HUDEP-2 (cell line): ENCODE results near the gene SLC24A3.

Experiments
- DNase-seq, 76 experiments: peaks; one replicate each; lab custom pipeline; 2025; ENCODE audit not compliant: unreplicated experiment in 76 of 76; lab: John Stamatoyannopoulos, UW

The SLC24A3 gene

DNA sequence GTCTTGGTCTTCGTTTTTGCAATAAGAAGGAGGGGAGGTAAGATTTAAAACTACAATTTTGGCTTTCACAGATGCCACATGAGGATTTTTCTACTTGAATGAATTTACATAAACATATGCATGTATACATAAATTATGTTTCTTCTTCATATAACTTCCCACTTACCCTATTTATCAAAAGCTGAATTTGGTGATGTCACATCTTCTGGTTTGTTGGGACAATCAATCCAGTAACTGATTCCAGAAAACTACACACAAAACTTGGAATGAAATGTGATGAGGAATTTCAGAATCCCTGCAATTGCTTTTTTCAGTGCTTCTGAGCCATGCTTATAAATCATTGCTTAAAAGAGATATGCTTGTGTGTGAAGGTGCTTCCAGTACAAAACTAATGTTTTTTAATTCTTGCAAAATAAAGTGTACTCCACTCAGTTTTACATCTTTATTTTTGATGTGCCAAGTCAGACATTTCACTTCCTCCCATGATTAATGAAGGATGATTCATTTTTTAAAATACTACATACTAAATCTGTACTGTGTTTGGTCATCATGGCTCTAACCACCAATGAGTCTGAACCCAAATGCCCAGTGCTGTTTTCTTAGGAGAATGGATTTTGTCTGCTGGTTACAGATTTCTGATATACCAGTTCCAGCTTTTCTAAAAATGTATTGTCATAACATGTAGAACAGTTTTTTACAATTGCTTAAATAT, 513.5 kb downstream of the SLC24A3 start:
- no peak for DNase-seq

DNA sequence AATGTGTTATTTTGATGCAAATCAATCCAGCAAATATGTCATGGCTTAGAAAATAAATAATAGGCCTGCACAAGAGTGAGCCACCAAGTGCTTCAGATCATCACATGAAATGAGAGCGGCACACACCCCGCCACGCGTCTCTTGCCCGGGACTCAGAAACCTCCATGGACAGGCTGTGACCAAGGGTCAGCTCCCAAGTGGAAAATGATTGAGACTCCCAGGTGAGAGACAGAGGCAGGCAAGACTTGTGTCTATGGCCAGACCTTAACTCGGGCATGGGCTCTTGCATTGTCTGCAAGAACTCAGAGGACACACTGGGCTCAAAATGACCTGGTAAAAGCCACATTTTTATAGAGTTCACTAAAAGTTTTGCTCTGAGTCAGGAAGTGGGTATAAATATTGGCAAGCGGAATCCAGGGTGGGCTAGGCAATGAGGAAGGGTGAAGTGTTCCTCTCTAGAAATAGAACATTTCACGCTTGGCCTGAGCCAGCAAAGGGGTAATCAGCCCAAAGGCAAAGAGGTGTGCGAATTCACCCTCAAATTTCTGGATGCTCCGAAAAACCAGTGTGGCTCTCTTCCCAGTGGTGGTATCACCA, 514.9 kb downstream of the SLC24A3 start:
- no peak for DNase-seq

- no peak for DNase-seq
Measured at GRCh38 chr20:19729672-19730071, 517.2 kb downstream of the SLC24A3 start.

- no peak for DNase-seq
Measured at GRCh38 chr20:19730706-19731105, 518.3 kb downstream of the SLC24A3 start.

GRCh38 chr20:19734811-19735210, 522.4 kb downstream of the SLC24A3 start:
- no peak for DNase-seq

DNA sequence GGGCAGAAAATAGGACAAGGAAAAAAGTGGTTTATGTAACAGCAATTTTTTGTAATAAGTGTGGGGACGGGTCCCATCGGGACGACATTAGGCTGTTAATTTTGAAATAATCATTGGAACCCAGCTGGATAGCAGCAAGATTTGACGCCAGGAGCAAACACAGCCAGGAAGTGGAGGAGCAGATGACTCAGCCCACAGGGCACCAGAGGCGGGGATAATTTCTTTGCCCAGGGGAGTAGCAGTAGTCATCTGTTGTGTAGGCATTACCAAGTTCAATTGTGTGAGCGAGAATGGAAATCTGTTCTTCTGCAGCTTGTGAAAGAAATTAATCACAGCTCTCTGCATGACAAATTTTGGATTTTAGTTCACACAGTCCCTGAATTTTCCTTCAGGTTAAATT, 523.0 kb downstream of the SLC24A3 start:
- DNase-seq: peak in 2 of 76 experiments; percentile 0 to 3

DNA sequence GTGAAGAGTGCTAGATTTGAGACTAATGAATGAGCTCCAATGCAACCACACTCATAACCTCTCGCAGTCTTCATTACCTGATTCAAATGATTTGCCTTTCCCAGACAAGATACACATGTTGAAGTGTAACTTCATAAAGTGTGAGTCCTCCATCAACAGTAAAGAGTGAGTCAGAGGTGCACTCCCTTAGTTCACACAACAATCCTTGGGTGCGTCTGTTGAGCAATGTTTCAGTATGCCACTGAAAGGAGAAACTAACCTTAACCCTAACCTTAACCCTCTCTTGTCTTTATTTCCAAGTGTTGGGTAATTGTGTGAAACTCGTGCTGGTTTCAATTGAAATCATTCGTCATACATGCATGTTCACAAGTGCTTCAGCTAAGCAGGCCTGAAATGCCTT, 524.6 kb downstream of the SLC24A3 start:
- DNase-seq: no peak

- no peak for DNase-seq
Measured at GRCh38 chr20:19738951-19739350, 526.5 kb downstream of the SLC24A3 start.

- DNase-seq: no peak
Measured at GRCh38 chr20:19739351-19739750, 526.9 kb downstream of the SLC24A3 start.

- no peak for DNase-seq
Measured at GRCh38 chr20:19740512-19740911, 528.1 kb downstream of the SLC24A3 start.

GRCh38 chr20:19741924-19742323, 529.5 kb downstream of the SLC24A3 start:
- DNase-seq: no peak

- no peak for DNase-seq
Measured at GRCh38 chr20:19742974-19743639, 530.7 kb downstream of the SLC24A3 start.

- DNase-seq: no peak
Measured at GRCh38 chr20:19743640-19743995, 531.2 kb downstream of the SLC24A3 start.

DNA sequence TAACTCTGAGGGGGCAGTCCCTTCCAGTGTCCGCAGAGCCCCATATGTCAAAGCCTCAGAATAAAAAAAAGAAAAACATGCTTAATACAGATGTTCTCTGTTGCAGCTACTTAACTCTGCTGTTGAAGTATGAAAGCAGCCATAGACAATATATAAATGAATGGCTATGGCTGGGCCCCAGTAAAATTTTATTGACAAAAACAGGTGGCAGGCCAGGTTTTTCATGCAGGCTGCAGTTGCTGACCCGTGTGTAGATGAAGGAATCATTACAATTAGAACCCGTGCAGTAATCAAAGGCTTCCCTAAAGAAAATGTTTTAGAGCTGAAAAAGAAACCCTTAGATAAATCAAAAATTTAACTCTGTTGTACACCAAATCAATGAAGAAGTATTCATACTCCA, 532.7 kb downstream of the SLC24A3 start:
- DNase-seq: no peak

DNA sequence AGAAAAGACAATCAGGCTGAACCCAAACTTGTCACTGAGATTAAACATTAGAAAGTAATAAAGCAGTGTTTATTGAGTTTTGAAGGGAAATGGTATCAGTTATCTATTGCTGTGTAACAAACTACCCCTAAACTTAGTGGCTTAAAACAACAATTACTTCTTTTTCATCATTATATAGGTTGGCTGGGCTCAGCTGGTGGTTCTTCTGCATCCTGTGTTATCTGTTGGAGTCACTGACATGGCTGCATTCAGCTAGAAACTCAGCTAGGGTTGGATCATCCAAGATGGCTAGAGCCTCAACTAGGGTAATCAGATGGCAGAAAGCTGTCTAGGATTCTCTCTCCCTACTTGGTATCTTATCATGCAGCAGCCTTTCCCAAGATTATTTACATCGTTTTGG, 533.1 kb downstream of the SLC24A3 start:
- no peak for DNase-seq

DNA sequence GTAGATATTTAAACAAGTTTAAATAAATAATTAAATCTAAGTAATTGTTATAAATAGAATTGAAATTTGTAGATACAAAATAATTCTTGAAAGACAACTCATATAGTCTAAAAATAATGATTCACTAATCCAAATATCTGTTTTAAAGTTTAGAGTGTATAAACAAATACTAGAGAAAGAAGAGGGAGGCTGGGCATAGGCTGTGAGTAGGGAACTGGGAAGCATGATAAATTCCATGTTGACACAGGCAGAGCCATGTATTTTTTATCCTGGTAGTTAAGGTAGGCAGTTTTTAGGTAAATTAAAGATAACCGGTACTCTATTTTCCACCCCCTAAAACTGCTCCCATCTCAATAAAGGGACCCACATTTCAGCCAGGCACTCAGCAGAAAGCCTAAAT, 534.0 kb downstream of the SLC24A3 start:
- DNase-seq: no peak

- DNase-seq: no peak
Measured at GRCh38 chr20:19747903-19748302, 535.5 kb downstream of the SLC24A3 start.

DNA sequence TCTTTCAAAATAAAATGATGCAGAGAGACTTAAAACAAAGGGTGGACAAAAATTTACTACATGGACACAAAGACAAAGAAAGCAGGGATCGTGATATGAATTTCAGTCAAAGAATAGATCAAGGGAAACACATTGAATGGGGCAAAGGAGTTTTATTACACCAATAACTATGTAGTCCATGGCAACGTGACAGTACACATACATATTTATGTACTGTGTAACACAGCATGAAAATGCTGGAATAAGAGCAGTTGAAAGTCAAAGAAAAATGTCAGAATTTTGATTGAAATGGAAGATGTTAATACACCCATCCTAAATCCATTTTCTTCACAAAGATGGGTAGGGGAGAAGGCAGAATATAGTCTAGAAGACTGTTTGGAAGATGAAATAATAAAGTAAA, 536.2 kb downstream of the SLC24A3 start:
- no peak for DNase-seq

DNA sequence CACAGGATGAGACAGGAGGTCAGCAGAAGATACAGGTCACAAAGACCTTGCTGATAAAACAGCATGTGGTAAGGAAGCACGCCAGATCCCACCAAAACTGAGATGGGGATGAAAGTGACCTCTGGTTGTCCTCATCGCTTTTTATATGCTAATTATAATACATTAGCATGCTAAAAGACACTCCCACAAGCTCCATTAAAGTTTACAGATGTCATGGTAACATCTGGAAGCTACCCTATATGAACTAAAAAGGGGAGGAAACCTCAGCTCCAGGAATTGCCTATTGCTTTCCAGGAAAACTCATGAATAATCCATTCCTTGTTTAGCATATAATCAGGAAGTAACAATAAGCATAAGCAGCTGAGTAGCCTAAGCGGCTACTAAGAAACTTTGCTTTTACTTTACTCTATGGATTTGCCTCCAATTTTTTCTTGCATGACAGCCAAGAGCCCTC, 537.2 kb downstream of the SLC24A3 start:
- DNase-seq: no peak

- no peak for DNase-seq
Measured at GRCh38 chr20:19750101-19750606, 537.7 kb downstream of the SLC24A3 start.

DNA sequence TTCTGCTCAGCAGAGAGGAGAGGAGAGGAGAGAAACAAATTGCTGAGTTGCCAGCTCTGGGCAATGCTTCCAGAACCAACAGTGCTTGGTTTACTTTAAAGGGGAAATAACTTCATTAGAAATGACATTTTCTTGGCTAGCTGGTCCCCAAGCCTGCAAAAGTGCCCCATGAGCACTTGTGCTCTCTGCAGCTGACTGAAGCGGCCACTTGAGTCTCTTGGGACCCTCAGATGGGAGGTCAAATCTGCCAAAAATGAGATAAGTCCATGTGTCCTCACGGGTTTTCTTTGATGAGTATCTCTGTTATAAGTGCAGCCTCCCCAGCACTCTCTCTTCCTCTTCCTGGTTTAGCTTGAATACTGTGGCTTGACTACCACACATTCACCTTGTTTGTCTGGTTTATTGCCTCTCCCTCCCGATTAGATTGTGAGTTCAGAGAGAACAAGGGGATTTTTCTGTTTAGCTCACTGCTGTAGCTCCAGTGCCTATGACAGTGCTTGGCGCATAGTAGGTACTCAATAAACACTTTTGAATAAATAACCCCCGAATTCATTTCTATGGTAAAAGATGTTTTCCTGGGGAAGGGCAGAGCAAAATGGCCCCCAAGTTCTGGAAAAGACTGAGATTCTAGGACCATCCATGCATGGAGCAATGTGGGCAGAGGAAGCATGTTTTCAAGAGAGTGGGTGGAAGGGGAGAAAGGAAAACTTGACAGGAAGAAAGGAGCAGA, 538.6 kb downstream of the SLC24A3 start:
- DNase-seq: no peak
